Caco-2 (cell line): Measurements from ENCODE around the gene CHMP3. TPM values are rescaled to one million over a fixed set of nuclear protein-coding genes. Genes with fewer than 3 reads are reported as not detected.

Source experiments
- BruUV-seq: library from RNA; stranded (reverse); fragments of 400-500 nt; replicated peaks from 2 replicates; lab custom pipeline; 2021; lab: Mats Ljungman, UMichigan
- CTCF ChIA-PET: fragments of 300-600 bp; sonication (Branson Sonifier 250); formaldehyde crosslinking; loops from one replicate; lab custom pipeline; 2022; ENCODE audit warnings: antibody characterized with exemption; lab: Charles Lee
- POLR2A ChIA-PET: fragments of 300-600 bp; sonication (Branson Sonifier 250); formaldehyde crosslinking; loops from one replicate; lab custom pipeline; 2022; ENCODE audit warnings: antibody characterized with exemption; lab: Charles Lee
- DNase-seq, 2 experiments: peaks; one replicate each; pipeline versions ENCODE4 v3.0.0 to v3.0.0-alpha.2; 2020 to 2022
- H3K27me3 ChIP-seq: replicated peaks from 2 replicates; pipeline ENCODE4 v1.6.0; 2011; ENCODE audit warnings: low read length; ENCODE audit not compliant: control insufficient read depth, insufficient read depth
- H3K36me3 ChIP-seq: 2 replicates; pipeline ENCODE4 v1.5.1; 2011; ENCODE audit warnings: low read length; ENCODE audit not compliant: control insufficient read depth, insufficient read depth
- H3K4me1 ChIP-seq: fragments of 250-450 bp; sonication (Bioruptor Pico); 2 replicates; pipeline ENCODE4 v1.5.1; 2020; ENCODE audit warnings: mild to moderate bottlenecking
- H3K4me3 ChIP-seq: 2 replicates; pipeline ENCODE4 v1.5.1; 2011; ENCODE audit warnings: low read depth, mild to moderate bottlenecking, control low read depth, low read length
- H3K9me3 ChIP-seq: fragments of 250-450 bp; sonication (Bioruptor Pico); 2 replicates; pipeline ENCODE4 v1.5.1; 2020; ENCODE audit warnings: mild to moderate bottlenecking, moderate library complexity
- H3K27ac Mint-ChIP-seq: one replicate; pipeline ENCODE4 v1.8.0; 2022; ENCODE audit warnings: mixed read lengths; ENCODE audit not compliant: unreplicated experiment
- H3K27me3 Mint-ChIP-seq: one replicate; pipeline ENCODE4 v1.8.0; 2022; ENCODE audit warnings: mixed read lengths; ENCODE audit not compliant: insufficient read depth, unreplicated experiment
- H3K36me3 Mint-ChIP-seq: one replicate; pipeline ENCODE4 v1.8.0; 2022; ENCODE audit warnings: mild to moderate bottlenecking, mixed read lengths; ENCODE audit not compliant: insufficient read depth, unreplicated experiment
- H3K4me1 Mint-ChIP-seq: one replicate; pipeline ENCODE4 v1.8.0; 2022; ENCODE audit warnings: low read depth, mixed read lengths; ENCODE audit not compliant: unreplicated experiment
- H3K4me3 Mint-ChIP-seq: one replicate; pipeline ENCODE4 v1.8.0; 2022; ENCODE audit warnings: mild to moderate bottlenecking, moderate library complexity, mixed read lengths; ENCODE audit not compliant: unreplicated experiment
- H3K9me3 Mint-ChIP-seq: one replicate; pipeline ENCODE4 v1.8.0; 2022; ENCODE audit warnings: mixed read lengths; ENCODE audit not compliant: unreplicated experiment
- intact Hi-C: fragments of 100-400 bp; cut with micrococcal nuclease; formaldehyde crosslinking; loops from one replicate; pipeline ENCODE4 v1.10.0; 2022; ENCODE audit not compliant: unreplicated experiment
- total RNA-seq: library from RNA; stranded (reverse); gene quantifications from 2 replicates; pipeline ENCODE4 v1.2.3, GENCODE V29; 2022
- TF ChIP-seq, protein P1 (sequence below), 2 experiments: fragments of 200-600 bp in 1 of 2; IDR thresholded peaks; 1 replicate in 1 of 2; 2 replicates in 1 of 2; pipeline versions ENCODE4 v1.5.1 to v1.8.0; 2011 to 2022; ENCODE audit warnings: antibody characterized with exemption in 1 of 2, control low read depth in 1 of 2, inconsistent platforms in 1 of 2, low read depth in 1 of 2, low read length in 1 of 2, mild to moderate bottlenecking in 1 of 2, moderate library complexity in 1 of 2; ENCODE audit not compliant: insufficient read depth in 1 of 2, severe bottlenecking in 1 of 2, unreplicated experiment in 1 of 2

The CHMP3 gene
- total RNA-seq, 1 experiment from 2014 or later = 93.5 TPM

- no peaks in the 10 kb centered on the region for H3K9me3 ChIP-seq
- peaks cover 82% of the 10 kb centered on the region for H3K36me3 Mint-ChIP-seq
- H3K4me3 ChIP-seq = no peak overlapping the region
- ChIA-PET POLR2A (no interaction called here), CTCF (no interaction called here)
- no peak for DNase-seq
- H3K27me3 Mint-ChIP-seq = no peaks in the 10 kb centered on the region
- peaks cover 18% of the 10 kb centered on the region for H3K9me3 Mint-ChIP-seq
- H3K4me1 Mint-ChIP-seq = peaks cover 10% of the 10 kb centered on the region
- TF ChIP-seq, protein P1, sequence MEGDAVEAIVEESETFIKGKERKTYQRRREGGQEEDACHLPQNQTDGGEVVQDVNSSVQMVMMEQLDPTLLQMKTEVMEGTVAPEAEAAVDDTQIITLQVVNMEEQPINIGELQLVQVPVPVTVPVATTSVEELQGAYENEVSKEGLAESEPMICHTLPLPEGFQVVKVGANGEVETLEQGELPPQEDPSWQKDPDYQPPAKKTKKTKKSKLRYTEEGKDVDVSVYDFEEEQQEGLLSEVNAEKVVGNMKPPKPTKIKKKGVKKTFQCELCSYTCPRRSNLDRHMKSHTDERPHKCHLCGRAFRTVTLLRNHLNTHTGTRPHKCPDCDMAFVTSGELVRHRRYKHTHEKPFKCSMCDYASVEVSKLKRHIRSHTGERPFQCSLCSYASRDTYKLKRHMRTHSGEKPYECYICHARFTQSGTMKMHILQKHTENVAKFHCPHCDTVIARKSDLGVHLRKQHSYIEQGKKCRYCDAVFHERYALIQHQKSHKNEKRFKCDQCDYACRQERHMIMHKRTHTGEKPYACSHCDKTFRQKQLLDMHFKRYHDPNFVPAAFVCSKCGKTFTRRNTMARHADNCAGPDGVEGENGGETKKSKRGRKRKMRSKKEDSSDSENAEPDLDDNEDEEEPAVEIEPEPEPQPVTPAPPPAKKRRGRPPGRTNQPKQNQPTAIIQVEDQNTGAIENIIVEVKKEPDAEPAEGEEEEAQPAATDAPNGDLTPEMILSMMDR (IDR thresholded peaks at IDR 0.05; ENCODE audit: insufficient read depth in 1 of 2, low read depth in 1 of 2, low read length in 1 of 2, severe bottlenecking in 1 of 2, unreplicated experiment in 1 of 2) = no peak
- H3K4me1 ChIP-seq = peaks cover 27% of the 10 kb centered on the region
- no peaks in the 10 kb centered on the region for H3K27me3 ChIP-seq
- no TSS peak for BruUV-seq
- intact Hi-C loops = loop anchor here (10.0 kb wide), 1 partner anchor 134 kb away; the partner anchor contains the start of gene RNF103
- H3K36me3 ChIP-seq = peaks cover 9% of the 10 kb centered on the region
- peak overlapping the region; percentile 78 for H3K27ac Mint-ChIP-seq
- H3K4me3 Mint-ChIP-seq = peak overlapping the region; percentile 24
Measured at GRCh38 chr2:86491088-86491487, 72.2 kb downstream of the CHMP3 start.

- Mint-ChIP-seq H3K9me3 (peaks cover 11% of the 10 kb centered on the region), H3K27me3 (no peaks in the 10 kb centered on the region), H3K27ac (no peak overlapping the region), H3K4me1 (peaks cover 10% of the 10 kb centered on the region), H3K36me3 (peaks cover 82% of the 10 kb centered on the region), H3K4me3 (no peak overlapping the region)
- Histone ChIP-seq H3K27me3 (no peaks in the 10 kb centered on the region), H3K4me1 (peaks cover 27% of the 10 kb centered on the region), H3K36me3 (peaks cover 9% of the 10 kb centered on the region), H3K4me3 (no peak overlapping the region), H3K9me3 (no peaks in the 10 kb centered on the region)
- intact Hi-C loops = loop anchor here (10.0 kb wide), 1 partner anchor 135 kb away; the partner anchor contains the start of gene RNF103
- TF ChIP-seq, protein P1 (IDR thresholded peaks at IDR 0.05; ENCODE audit: insufficient read depth in 1 of 2, low read depth in 1 of 2, low read length in 1 of 2, severe bottlenecking in 1 of 2, unreplicated experiment in 1 of 2) = no peak
- no peak for DNase-seq
- POLR2A ChIA-PET = interaction anchor here (0.5 kb wide), 1 partner anchor 132 kb away, joined by 3 read pairs; no protein-coding TSS in a partner anchor
- CTCF ChIA-PET = no interaction called here
- no TSS peak for BruUV-seq
Measured at GRCh38 chr2:86490245-86490644, 73.0 kb downstream of the CHMP3 start.

DNA sequence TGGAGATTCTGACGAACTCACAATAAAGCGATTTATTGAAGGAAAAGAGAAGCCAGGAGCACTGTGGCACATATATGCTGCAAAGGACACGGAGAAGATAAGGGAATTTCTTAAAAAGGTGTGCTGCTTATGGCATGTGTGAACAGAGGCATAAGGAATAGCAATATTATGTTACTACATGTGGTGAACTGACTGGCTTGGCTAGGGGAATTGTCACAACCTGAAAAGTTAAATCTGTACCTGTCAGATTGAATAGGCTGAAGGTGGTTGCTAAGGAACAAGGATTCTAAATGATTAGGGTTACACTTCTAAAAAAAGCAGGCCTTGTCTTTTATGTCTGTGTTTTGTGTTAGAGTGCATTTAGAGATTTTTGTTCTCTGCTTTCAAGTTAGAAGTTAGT, 73.7 kb downstream of the CHMP3 start:
- CTCF ChIA-PET = no interaction called here
- BruUV-seq = no TSS peak

More for the DNA sequence above, 73.7 kb downstream of the CHMP3 start:
- Mint-ChIP-seq H3K4me1 (peaks cover 10% of the 10 kb centered on the region), H3K27me3 (no peaks in the 10 kb centered on the region), H3K4me3 (no peak overlapping the region), H3K27ac (no peak overlapping the region), H3K36me3 (peaks cover 82% of the 10 kb centered on the region), H3K9me3 (peaks cover 4% of the 10 kb centered on the region)
- DNase-seq = no peak
- Histone ChIP-seq H3K36me3 (peaks cover 8% of the 10 kb centered on the region), H3K4me3 (no peak overlapping the region), H3K27me3 (no peaks in the 10 kb centered on the region), H3K9me3 (no peaks in the 10 kb centered on the region), H3K4me1 (peaks cover 27% of the 10 kb centered on the region)
- intact Hi-C loops = loop anchor here (10.0 kb wide), 1 partner anchor 95 kb away; no protein-coding TSS in a partner anchor
- TF ChIP-seq, protein P1 (IDR thresholded peaks at IDR 0.05; ENCODE audit: insufficient read depth in 1 of 2, low read depth in 1 of 2, low read length in 1 of 2, severe bottlenecking in 1 of 2, unreplicated experiment in 1 of 2) = no peak
- POLR2A ChIA-PET = no interaction called here
